Activated CD4-positive, alpha-beta T cell treated with anti-CD3 and anti-CD28 coated beads, Interleukin-2, amount 50 U/mL, for 24 hours (primary cell): ENCODE data around the gene ANKRD29.

Experiments
- DNase-seq, 2 donors: peaks; one replicate each; pipeline ENCODE4 v3.0.0-alpha.2; 2020; ENCODE audit warnings: low read depth in 1 of 2, low spot score in 1 of 2

ANKRD29 gene

DNA sequence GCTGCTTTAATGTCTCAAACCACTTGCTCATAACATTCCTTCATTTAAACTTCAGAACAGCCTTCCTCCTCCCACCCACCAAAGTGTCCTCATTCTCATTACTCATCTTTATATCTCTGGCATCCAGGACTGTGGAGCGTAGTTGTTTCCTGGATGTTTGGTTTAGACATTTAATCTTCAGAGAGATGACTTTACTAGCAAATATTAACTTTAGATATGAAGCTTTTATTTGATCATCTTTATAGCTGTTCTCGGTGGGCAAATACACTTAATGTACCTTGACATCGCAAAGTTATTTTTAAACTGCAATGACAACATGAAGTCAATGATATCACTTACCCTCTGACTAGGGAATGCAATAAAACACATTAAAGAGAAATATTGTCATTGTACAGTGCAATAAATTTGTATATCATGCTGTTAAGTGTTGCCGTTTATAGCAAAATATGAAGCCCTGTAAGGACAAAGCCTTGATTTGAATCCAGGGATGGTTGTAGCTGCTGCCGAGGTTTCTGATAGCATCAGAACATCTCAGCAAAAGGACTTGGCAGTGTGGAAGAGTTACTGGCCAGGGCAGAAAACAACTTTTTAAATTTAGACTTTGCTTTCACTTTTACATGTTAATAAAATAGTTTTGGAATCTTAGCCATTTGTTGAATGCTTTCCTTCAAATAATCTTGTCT is 21.9 kb upstream of the ANKRD29 start:
- no peak for DNase-seq

DNA sequence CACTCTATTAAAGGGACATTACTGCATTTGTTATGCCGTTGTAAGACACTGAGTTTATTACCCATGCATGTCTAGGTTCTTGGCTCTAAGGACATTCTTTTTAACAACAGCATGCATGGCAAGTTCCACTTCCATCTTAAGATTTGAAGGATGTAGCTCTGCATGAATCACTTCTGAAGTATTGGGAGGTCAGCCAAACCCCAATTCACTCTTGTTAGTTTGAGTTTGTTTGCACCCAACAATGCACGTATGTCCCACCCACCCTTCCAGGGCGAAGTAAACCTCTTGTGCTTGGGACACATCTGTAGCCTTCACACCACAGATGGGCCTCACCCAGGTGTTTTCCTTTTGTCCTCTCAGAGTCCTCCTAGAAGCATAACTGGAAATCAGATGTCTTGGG is 21.0 kb upstream of the ANKRD29 start:
- no peak for DNase-seq

DNA sequence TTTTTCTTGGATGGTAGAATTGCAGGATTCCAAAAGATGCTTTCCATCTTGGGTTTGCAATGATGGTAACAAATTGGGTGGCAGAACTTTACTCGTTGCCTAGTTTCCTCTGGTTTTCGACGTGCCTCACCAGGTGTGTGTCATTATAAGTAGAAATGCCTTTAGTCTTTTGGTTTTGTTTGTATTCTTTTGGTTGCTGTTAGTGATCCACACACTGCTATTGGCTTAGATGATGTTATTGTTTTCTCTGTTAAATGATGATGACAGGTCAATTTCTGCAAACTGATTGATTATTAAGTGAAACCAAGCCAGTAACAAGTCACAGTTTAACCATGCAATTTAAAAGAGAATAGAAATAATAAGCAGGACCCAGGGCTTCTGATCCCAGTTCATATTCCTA is 20.4 kb upstream of the ANKRD29 start:
- no peak for DNase-seq

DNA sequence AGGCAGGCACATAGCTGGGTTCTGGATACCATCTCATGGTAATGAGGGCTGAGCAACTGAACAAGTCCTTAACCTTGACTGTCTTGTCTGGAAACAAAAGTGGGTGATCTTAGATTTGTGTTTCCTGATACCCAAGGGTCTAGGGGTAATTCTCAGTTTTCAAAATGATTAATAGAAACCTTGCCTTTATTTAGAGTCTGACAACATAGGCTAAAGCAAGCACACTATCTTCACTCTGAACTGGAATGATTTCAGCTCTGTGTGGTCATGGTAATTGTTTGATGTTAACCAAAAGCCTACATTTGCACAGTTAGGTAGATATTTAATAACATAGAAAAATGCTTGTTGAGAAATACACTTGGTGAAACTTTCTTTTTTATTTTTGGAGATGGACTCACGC is 19.8 kb upstream of the ANKRD29 start:
- DNase-seq, result no peak

DNA sequence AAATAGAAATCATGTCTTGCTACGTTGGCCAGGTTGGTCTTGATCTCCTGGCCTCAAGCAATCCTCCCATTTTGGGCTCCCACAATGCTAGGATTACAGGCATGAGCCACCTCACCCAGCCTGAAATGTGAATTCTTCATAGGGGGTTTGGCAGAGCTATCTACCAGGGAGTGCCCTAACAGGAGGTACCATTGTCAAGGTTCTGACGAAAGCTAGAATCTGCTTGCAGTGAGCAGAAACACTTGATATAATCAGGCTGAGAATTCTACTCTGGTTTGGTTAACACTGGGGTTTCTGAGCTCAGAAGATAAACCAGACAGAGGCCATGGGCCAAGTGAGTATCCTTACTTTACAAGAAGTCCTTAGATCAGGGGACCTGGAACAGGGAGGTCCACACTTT is 19.3 kb upstream of the ANKRD29 start:
- no peak for DNase-seq

DNA sequence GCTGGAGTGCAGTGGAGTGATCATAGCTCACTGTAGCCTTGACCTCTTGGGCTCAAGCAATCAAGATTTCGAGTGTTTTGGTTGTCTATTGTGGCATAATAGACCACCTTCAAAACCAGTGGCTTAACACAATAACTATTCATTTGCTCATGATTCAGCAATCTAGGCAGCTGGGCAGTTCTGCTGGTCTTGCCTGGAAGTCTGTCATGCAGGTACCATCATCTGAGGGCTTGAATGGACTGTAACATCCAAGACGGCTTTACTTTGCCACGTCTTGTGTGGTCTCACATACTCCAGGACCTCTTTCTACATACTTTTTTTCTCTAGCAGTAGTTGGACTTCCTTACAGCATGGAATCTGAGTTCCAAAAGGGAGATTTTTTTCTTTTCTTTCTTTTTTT is 13.2 kb upstream of the ANKRD29 start:
- no peak for DNase-seq

DNA sequence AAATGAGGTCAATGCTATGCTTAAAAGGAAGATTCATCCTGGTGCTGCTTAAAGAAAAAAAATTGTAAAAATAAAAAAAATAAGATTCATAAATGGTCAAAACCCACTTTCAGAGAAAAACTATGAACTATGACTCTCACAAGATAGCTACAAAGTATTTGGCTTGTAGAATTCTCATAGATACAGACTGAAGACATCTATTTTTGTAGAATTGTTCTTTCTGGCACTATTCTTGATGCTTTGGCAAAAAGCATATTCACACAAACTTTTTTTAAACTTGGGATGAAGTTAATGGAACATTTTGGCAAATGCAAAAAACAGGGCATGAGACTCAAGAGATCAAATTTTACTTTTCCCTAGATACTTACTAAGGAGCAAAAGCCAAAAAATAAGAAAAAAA is 12.5 kb upstream of the ANKRD29 start:
- no peak for DNase-seq

DNA sequence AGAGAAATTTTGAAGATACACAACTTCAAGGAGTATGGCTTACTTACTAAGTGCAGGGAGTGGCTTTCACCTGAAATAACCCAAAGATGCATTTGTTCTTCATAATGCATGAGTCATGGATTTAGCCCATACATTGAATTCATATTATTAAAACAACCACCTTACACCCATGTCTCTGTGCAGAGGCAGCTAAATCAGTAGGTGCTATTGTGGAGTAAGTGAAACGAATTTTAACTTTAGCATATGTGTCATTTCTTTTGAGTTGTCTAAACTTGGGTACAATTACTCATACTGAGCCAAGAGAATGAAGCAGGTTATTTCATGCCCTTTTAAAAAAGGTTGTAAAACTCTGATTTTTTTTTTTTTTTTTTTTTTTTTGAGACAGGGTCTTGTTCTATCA is 11.0 kb upstream of the ANKRD29 start:
- DNase-seq, result no peak

DNA sequence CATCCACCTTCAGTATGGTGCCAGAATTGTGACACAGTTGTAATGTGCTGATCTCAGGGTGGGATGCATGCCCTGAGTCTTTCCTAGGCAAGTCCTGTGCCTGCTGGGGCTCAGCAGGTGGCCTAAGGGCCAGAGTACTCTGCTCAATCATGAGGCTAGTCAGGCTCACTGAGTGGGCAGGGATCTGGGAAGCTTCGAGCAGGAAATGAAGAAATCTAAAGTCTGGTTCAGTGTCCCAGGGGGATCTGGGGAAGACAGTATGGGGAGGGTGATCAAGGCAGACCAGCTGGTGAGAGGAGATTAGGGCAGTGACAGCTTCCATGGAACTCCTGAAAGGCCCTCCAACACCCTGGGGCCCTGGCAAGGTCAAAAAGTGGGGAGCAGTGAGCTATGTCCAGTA is 8.9 kb upstream of the ANKRD29 start:
- DNase-seq, result no peak

DNA sequence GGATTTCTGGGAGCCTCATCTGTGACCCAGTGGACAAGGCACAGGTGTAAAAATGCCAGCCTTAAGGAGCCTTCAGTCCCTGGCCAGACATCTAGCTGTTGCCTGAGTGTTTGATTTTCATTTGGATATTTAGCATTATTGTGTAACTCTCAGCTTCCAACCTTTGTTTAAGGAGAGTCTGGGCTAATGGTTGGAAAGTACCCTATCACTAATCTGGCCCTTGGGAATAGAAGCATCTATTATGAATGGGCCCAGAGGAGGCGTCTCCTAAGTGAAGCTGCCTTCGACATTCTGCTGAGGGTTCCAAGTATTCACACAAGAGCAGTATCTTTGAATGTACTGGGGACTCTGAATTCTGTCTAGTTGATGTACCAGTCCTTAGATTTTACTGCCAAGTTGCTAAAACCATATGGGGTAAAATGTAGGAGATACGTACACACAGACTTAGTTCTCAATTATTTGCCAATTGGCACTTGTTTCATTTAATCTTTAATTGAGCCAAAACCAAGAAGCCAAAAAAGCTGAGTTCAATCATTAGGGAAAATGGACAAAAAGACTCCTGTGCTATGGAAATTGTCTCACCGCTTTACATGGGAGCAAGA is 7.2 kb upstream of the ANKRD29 start:
- DNase-seq, result no peak

DNA sequence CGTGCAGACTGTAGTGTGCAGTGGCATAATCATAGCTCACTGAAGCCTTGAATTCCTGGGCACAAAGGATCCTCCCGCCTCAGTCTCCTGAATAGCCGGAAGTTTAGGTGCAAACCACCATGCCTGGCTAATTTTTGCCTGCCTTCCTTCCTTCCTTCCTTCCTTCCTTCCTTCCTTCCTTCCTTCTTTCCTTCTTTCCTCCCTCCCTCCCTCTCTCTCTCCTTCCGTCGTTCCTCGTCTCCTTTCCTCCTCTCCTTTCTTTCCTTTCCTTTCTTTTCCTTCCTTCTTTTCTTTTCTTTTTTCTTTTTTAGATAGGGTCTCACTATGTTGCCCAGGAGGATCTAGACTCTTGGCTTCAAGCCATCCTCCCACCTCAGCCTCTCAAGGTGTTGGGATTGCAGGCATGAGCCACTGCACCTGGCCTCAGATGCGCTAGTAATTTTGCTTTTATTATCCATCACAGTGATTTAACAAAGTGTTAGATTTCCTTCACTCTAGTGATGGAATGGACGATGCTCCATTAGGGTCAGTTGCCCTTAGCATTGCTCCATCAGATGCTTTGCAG is 6.6 kb upstream of the ANKRD29 start:
- DNase-seq, result no peak

DNA sequence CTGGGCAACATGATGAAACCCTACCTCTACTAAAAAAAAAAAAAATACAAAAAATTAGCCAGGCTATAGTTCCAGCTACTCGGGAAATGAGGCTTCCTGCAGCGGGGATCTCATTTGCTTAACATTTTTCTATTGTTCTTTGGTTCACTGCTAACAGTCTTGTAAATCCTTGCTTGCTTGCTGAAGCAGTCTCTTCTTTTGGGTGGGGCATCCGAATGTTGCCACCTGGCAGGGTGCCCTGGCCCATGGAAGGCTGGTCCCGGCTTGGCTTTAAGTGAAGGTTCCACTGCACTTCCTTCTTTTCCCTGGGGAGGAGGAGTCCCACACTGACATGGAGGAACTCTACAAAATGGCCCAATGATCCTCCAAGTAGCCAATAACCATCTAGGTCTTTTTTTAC is 6.0 kb upstream of the ANKRD29 start:
- DNase-seq, result no peak

DNA sequence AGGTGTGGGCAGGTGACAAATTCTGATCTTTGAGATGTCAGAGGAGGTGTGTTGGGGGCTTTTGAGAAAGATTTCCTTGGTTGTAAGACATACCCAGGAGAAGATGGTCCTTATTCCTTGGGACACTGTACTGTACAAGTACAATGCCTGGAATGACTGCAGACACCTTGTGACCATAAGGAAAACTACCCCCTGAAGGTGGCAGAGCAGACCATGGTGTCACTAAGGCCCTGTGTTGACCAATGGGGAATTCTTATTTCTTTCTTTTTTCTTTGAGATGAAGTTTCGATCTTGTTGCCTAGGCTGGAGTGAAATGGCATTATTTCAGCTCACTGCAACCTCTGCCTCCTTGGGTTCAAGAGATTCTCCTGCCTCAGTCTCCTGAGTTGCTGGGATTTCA is 4.4 kb upstream of the ANKRD29 start:
- DNase-seq, result no peak

DNA sequence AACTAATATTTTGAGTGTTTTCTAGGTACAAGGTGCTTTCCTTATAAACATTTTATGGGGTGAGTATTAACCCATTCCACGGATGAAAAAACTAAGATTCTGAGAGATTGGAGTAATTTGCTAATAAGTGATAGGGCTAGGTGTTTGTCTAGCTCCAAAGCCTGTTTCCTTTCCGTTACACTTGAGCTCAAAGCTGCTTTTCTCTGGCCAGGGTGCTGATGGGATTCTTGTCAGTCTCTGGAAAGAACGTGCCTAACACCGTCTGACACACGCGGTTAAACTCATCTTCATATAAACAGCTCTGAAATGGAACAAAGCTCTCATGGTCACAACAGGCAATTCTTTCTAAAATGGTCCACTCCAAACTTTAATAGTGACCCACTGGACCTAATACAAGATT is 2.0 kb upstream of the ANKRD29 start:
- no peak for DNase-seq

DNA sequence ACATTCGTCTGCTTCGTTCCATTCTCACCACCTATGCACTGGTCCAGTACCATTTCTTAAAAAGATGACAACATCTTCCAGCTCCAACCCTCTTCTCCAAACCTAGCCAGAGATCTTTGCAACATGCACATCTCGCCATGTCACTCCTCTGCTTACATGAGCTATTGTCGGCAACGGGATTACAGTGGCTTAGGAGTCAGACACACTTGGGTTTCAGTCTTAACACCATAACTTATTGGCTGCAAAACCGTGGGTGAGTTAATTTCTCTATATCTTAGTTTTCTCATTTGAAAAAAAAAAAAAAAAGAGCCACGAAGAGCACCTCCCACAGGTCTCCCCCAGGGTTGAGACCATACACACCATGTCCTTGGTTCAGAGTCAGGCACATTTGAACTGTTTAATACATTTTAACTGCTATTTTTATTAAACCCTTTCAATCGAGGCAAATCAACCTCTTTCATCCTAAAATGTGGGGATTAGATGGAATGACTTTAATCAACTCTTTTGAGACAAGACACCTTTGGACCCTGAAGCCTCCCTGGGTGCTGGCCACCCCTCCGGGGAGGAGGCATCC is 889 bp downstream of the ANKRD29 start:
- no peak for DNase-seq

DNA sequence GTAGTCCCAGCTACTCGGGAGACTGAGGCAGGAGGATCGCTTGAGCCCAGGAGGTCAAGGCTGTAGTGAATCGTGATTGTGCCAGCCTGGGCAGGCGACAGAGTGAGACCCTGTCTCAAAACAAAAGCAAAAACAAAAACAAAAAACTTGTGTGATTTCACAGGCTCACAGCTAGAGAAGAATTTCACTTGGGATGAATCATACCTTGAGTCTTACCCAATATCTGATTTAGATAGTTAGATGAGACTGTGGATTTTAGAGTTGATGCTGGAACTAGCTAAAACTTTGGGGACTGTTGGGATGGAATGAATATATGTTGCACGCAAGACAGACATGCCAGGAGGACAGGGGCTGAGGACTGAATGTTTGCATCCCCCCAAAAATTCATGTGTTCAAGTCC is 4.4 kb downstream of the ANKRD29 start:
- no peak for DNase-seq

DNA sequence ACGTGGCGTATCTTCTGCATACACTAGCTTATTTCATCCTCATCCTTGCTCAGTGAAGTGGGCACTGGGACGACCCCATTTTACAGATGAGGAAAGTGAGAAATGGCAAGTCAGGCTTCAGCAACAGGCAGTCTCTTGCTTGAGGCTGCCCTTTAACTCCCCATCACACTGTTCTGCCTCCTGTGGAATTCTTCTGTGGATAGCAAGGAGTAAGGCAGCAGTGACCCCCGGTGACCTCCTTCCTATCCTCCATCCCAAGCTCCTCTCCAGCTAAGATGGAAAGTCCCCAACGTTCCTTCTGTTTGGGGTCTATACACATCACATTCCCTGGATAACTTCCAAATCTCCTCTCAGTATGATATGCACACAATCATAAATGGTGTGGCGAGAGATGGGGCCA is 10.5 kb downstream of the ANKRD29 start:
- DNase-seq, result no peak

DNA sequence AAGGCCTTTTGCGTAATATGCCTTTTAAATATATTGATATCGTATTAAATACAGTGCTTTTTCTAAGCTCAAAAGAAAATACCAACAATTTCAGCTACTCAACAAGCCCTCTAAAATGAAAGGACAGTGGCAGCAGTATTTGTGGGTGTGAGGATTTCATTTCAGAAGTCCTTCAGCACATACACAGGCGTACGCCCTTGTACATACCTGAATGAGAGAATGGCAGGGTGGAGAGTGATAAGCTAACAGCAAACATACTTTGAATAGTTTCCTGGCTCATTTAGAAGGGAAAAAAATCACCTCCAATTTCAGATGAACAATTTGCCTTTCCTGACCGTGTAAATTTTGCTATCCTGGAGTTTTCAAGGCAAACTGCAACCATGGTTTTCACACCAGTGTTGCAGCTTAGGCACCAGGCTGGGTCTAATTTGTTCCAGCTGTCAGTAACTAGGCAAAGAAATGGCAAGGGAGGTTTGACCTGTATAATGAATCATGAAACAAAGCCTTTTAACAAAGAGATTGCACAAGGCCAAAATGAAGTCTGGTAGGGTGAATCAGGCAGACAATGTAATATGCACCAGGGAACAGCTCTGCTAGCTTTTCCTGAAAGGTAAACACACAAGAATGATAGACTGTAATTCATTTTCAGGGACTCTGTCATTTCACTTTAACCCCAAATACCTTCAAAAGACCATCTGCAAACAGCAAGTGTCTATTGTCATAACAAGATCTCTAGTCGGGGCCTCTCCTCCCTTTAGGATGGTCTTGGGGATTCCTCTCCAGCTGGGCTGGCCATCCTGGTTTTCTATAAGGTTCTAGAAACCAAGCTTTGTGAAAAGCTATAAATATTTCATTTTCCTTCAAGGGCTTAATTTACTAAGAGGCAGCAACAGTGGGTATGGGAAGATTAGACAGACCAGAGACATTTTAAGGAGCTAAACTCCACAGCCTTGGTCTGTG is 11.5 kb downstream of the ANKRD29 start:
- no peak for DNase-seq

DNA sequence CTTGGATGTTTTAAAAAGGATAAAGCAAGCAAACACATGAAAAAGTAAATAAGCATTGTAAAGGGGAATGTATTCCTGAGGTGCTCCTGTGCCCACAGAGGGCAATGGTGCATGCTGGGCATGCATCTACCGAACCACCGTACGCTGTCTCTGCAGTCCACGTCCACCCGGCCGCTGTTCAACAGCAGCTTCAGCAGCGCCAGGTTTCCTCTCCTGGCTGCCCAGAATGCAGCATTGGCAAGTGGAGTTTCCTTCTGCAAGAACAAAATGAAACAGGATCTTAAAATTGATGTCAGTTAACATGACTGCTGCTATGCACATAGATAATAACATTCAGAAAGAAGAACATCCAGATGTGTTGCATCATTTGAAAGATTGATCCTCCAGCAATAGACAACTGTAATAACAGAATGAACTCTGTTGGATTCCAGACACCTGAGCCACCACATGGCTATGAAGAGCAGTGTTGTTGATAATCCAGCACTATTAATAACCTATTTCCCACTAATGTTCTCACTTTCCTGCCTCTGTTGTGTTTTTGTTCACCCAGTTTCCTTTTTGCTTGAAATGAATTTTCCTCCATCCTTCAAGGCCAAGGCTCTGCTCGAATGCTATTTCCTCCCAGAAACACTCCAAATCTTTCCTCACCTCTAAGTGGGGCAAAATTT is 13.6 kb downstream of the ANKRD29 start:
- DNase-seq, result no peak

DNA sequence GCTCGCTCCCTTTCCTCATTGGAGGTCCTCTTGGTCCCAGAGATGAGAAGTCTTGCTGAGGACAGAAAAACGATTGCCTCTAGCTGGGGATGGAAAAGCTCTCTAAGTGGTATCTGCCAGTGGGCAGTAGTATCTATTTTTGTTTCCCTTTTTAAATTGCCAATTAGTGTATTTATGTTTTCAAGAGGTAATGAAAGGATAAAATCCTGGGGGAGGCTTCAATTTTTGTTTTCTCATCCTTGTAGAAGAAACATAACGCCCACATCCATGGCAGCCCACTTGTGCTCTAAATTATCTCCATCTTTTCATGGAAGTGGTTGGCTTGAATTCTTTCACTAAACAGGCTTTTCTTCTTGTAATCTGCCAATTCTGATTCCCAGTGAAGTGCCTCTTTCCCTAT is 14.3 kb downstream of the ANKRD29 start:
- DNase-seq, result no peak

DNA sequence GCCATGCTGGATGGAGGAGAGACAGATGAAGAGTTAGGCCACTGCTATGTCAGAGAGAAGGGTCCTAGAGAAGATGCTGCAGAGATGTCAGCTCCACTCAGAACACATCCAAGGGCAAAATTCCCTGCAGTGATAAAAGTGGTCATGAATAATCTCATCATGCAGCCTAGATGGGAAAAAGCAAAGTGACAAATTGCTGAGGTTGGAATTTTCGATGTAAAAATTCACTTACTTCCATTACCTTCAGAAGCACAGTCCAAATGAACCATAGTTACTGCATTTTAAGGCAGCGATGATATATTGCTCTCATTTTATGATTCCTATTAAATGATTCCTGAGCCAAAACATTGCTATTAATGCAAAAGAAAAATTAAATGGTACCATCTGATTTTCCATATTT is 16.4 kb downstream of the ANKRD29 start:
- no peak for DNase-seq
